Liver (tissue), 9 donors: ENCODE results near the gene XPNPEP1. TPM values are rescaled to one million over a fixed set of nuclear protein-coding genes. Genes with fewer than 3 reads are reported as not detected.

Experiments
- DNase-seq: peaks from one replicate; pipeline ENCODE4 v3.0.0-alpha.2; 2017; ENCODE audit warnings: low spot score
- H3K27ac ChIP-seq, 2 donors: one replicate each; pipeline ENCODE4 v1.7.0; 2013; ENCODE audit warnings: inconsistent platforms in 2 of 2, low read length in 2 of 2, control low read depth in 1 of 2, low read depth in 1 of 2, mild to moderate bottlenecking in 1 of 2
- H3K27me3 ChIP-seq, 4 donors: one replicate each; pipeline versions ENCODE4 v1.6.1 to v1.7.0; 2013; ENCODE audit warnings: low read length in 3 of 4, inconsistent platforms in 1 of 4, mild to moderate bottlenecking in 1 of 4, moderate library complexity in 1 of 4; ENCODE audit not compliant: control insufficient read depth in 4 of 4, insufficient read depth in 4 of 4
- H3K36me3 ChIP-seq, 4 donors: one replicate each; pipeline versions ENCODE4 v1.6.1 to v1.7.0; 2013; ENCODE audit warnings: low read length in 3 of 4, mild to moderate bottlenecking in 3 of 4, low read depth in 1 of 4, moderate library complexity in 1 of 4; ENCODE audit not compliant: control insufficient read depth in 4 of 4, insufficient read depth in 3 of 4
- H3K4me1 ChIP-seq, 4 donors: one replicate each; pipeline versions ENCODE4 v1.6.1 to v1.7.0; 2013; ENCODE audit warnings: low read length in 3 of 4, mild to moderate bottlenecking in 3 of 4, moderate library complexity in 1 of 4; ENCODE audit not compliant: control insufficient read depth in 4 of 4, insufficient read depth in 4 of 4
- H3K4me3 ChIP-seq, 3 donors: one replicate each; pipeline versions ENCODE4 v1.6.1 to v1.7.0; 2013; ENCODE audit warnings: low read length in 3 of 3, control low read depth in 1 of 3, low read depth in 1 of 3, mild to moderate bottlenecking in 1 of 3
- H3K9ac ChIP-seq, 2 donors: one replicate each; pipeline ENCODE4 v1.7.0; 2013; ENCODE audit warnings: low read length in 2 of 2, mild to moderate bottlenecking in 2 of 2, moderate library complexity in 2 of 2, control low read depth in 1 of 2, low read depth in 1 of 2
- H3K9me3 ChIP-seq, 4 donors: one replicate each; pipeline versions ENCODE4 v1.6.1 to v1.7.0; 2013; ENCODE audit warnings: low read length in 3 of 4; ENCODE audit not compliant: control insufficient read depth in 4 of 4
- ATF3 ChIP-seq: IDR thresholded peaks from 2 replicates; pipeline ENCODE4 v1.6.1; 2016; ENCODE audit warnings: antibody characterized with exemption
- EGR1 ChIP-seq, 2 donors: IDR thresholded peaks; 2 replicates each; pipeline ENCODE4 v1.6.1; 2016 to 2018; ENCODE audit warnings: antibody characterized with exemption in 2 of 2, low read depth in 2 of 2
- FOXA2 ChIP-seq: IDR thresholded peaks from 2 replicates; pipeline ENCODE4 v1.6.1; 2016; ENCODE audit warnings: antibody characterized with exemption
- GABPA ChIP-seq, 2 donors: IDR thresholded peaks in 1 of 2; conservative IDR thresholded peaks in 1 of 2; 2 replicates each; pipeline ENCODE4 v1.6.1; 2016; ENCODE audit warnings: antibody characterized with exemption in 2 of 2, mild to moderate bottlenecking in 1 of 2, moderate library complexity in 1 of 2
- HNF4A ChIP-seq, 2 donors: conservative IDR thresholded peaks; 2 replicates each; pipeline ENCODE4 v1.6.1; 2016; ENCODE audit warnings: antibody characterized with exemption in 2 of 2, mild to moderate bottlenecking in 2 of 2
- HNF4G ChIP-seq: IDR thresholded peaks from 2 replicates; pipeline ENCODE4 v1.6.1; 2016; ENCODE audit warnings: antibody characterized with exemption
- JUND ChIP-seq, 2 donors: IDR thresholded peaks; 2 replicates each; pipeline ENCODE4 v1.6.1; 2016; ENCODE audit warnings: antibody characterized with exemption in 2 of 2
- NR2F2 ChIP-seq: IDR thresholded peaks from 2 replicates; pipeline ENCODE4 v1.6.1; 2016; ENCODE audit warnings: antibody characterized with exemption
- RAD21 ChIP-seq, 2 donors: IDR thresholded peaks; 2 replicates each; pipeline ENCODE4 v1.6.1; 2016; ENCODE audit warnings: antibody characterized with exemption in 2 of 2, mild to moderate bottlenecking in 2 of 2
- REST ChIP-seq: IDR thresholded peaks from 2 replicates; pipeline ENCODE4 v1.6.1; 2016; ENCODE audit warnings: antibody characterized with exemption, mild to moderate bottlenecking
- RXRA ChIP-seq, 2 donors: IDR thresholded peaks; 2 replicates each; pipeline ENCODE4 v1.6.1; 2017 to 2018; ENCODE audit warnings: antibody characterized with exemption in 2 of 2, mild to moderate bottlenecking in 1 of 2
- SP1 ChIP-seq: IDR thresholded peaks from 2 replicates; pipeline ENCODE4 v1.6.1; 2018; ENCODE audit warnings: antibody characterized with exemption, mild to moderate bottlenecking
- TAF1 ChIP-seq: conservative IDR thresholded peaks from 2 replicates; pipeline ENCODE4 v1.6.1; 2016; ENCODE audit warnings: antibody characterized with exemption, mild to moderate bottlenecking
- YY1 ChIP-seq: IDR thresholded peaks from 2 replicates; pipeline ENCODE4 v1.6.1; 2016; ENCODE audit warnings: antibody characterized with exemption, mild to moderate bottlenecking
- ZBTB33 ChIP-seq: IDR thresholded peaks from 2 replicates; pipeline ENCODE4 v1.6.1; 2016; ENCODE audit warnings: antibody characterized with exemption
- WGBS: extraction: QIAGEN DNeasy Blood & Tissue Kit; methylation state at CpG from one replicate; pipeline ENCODE4 v1.1.7; 2013; 5-methylcytosine and 5-hydroxymethylcytosine counted together
- polyA plus RNA-seq, 2 donors: library from polyadenylated mRNA; stranded (reverse) in 1 of 2; unstranded in 1 of 2; fragments of 200-250 nt in 1 of 2; fragments of >200 nt in 1 of 2; fragmentation: Nextera tagmentation in 1 of 2; extraction: Ambion mirVana in 1 of 2; gene quantifications; one replicate each; pipeline versions ENCODE4 v1.2.1 to v1.2.3, GENCODE V29; 2013 to 2015
- total RNA-seq, 2 donors: library from RNA; depleted of rRNA; stranded (reverse); fragments of >200 nt; gene quantifications; one replicate each; pipeline ENCODE4 v1.2.3, GENCODE V29; 2014
- TF ChIP-seq, protein P1 (sequence below): IDR thresholded peaks from 2 replicates; pipeline ENCODE4 v1.6.1; 2016; ENCODE audit warnings: antibody characterized with exemption
- TF ChIP-seq, protein P2 (sequence below): fragments of 150-350 bp; IDR thresholded peaks from 2 replicates; pipeline ENCODE4 v1.5.1; 2017; ENCODE audit warnings: improper control_type of control experiment, low read depth, low read length; ENCODE audit not compliant: missing input control
- donor health status: healthy.
- donor health status: healthy.
- donor health status: healthy.
- donor health status: healthy.
- donor health status: healthy.

The XPNPEP1 gene
- total and polyA plus RNA-seq, 4 donors = 9.1 to 38.1 (median 27.3) TPM

DNA sequence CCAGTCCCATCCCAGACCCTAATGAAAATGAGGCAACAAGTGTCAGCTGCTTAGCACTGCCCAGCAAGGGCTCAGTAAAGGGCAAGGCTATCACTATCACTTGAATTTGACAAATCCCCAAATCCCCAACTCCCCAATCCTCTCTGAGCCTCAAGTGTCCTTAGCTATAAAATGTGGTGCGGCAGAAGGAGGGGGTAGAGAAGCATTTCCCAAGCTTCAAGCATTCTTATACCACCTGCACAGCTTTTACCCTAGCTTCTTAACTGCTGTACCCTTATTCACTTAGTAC is 41.6 kb downstream of the XPNPEP1 start:
- Histone ChIP-seq H3K4me1 (no peaks in the 10 kb centered on the region), H3K27me3 (no peaks in the 10 kb centered on the region), H3K36me3 (peaks cover 10 to 40% (median 36%) of the 10 kb centered on the region in 4 donors), H3K9me3 (no peaks in the 10 kb centered on the region), H3K9ac (no peak overlapping the region), H3K4me3 (no peak overlapping the region), H3K27ac (no peak overlapping the region)
- DNase-seq = no peak
- 98% methylated on average over 1 of the region's 1 CpG for WGBS
- TF ChIP-seq EGR1 (IDR thresholded peaks at IDR 0.05; ENCODE audit: low read depth in 2 of 2) = no peak
- no peak for TF ChIP-seq RXRA (IDR thresholded peaks at IDR 0.05)
- no peak for TF ChIP-seq REST
- TF ChIP-seq YY1 = no peak
- TF ChIP-seq, protein P1, sequence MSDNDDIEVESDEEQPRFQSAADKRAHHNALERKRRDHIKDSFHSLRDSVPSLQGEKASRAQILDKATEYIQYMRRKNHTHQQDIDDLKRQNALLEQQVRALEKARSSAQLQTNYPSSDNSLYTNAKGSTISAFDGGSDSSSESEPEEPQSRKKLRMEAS = no peak
- TF ChIP-seq HNF4G = no peak
- no peak for TF ChIP-seq ATF3
- no peak for TF ChIP-seq ZBTB33
- TF ChIP-seq, protein P2, sequence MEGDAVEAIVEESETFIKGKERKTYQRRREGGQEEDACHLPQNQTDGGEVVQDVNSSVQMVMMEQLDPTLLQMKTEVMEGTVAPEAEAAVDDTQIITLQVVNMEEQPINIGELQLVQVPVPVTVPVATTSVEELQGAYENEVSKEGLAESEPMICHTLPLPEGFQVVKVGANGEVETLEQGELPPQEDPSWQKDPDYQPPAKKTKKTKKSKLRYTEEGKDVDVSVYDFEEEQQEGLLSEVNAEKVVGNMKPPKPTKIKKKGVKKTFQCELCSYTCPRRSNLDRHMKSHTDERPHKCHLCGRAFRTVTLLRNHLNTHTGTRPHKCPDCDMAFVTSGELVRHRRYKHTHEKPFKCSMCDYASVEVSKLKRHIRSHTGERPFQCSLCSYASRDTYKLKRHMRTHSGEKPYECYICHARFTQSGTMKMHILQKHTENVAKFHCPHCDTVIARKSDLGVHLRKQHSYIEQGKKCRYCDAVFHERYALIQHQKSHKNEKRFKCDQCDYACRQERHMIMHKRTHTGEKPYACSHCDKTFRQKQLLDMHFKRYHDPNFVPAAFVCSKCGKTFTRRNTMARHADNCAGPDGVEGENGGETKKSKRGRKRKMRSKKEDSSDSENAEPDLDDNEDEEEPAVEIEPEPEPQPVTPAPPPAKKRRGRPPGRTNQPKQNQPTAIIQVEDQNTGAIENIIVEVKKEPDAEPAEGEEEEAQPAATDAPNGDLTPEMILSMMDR = no peak
- no peak for TF ChIP-seq RAD21 (IDR thresholded peaks at IDR 0.05)
- no peak for TF ChIP-seq NR2F2
- TF ChIP-seq FOXA2 = no peak
- no peak for TF ChIP-seq HNF4A (conservative IDR thresholded peaks at IDR 0.05)
- no peak for TF ChIP-seq GABPA (IDR thresholded peaks at IDR 0.05 in 1 of 2, conservative IDR thresholded peaks at IDR 0.05 in 1 of 2)
- no peak for TF ChIP-seq SP1
- TF ChIP-seq JUND (IDR thresholded peaks at IDR 0.05) = no peak
- no peak for TF ChIP-seq TAF1
